Neural cell (in vitro differentiated cells): ENCODE measurements around the gene ALDH1A3. TPM values are rescaled to one million over a fixed set of nuclear protein-coding genes. Genes with fewer than 3 reads are reported as not detected.

Experiments
- H2AFZ ChIP-seq: fragments of 200-600, 300-800 bp; sonication (generic), shearing (Covaris generic); 2 replicates; pipeline ENCODE4 v1.6.0; 2014; ENCODE audit warnings: low read depth, mild to moderate bottlenecking, antibody characterized with exemption, low read length, moderate library complexity
- H3F3A ChIP-seq: fragments of 200-600 bp; shearing (Covaris generic); 2 replicates; pipeline ENCODE4 v1.6.1; 2016; ENCODE audit warnings: mild to moderate bottlenecking, moderate library complexity, mixed read lengths, antibody characterized with exemption, low read length; ENCODE audit not compliant: insufficient read depth, poor library complexity, severe bottlenecking
- H3K27ac ChIP-seq: fragments of 200-600, 300-800 bp; sonication (generic), shearing (Covaris generic); 2 replicates; pipeline ENCODE4 v1.5.1; 2014; ENCODE audit warnings: mild to moderate bottlenecking, low read length, moderate library complexity
- H3K27me3 ChIP-seq: fragments of 300-800, 200-600 bp; sonication (generic), shearing (Covaris generic); 2 replicates; pipeline ENCODE4 v1.6.0; 2014; ENCODE audit warnings: mild to moderate bottlenecking, low read depth, low read length, moderate library complexity; ENCODE audit not compliant: insufficient read depth
- H3K36me3 ChIP-seq: fragments of 300-800, 200-600 bp; sonication (generic), shearing (Covaris generic); 2 replicates; pipeline ENCODE4 v1.5.1; 2014; ENCODE audit warnings: mild to moderate bottlenecking, antibody characterized with exemption, low read length, moderate library complexity; ENCODE audit not compliant: insufficient read depth
- H3K4me2 ChIP-seq: fragments of 300-800, 200-600 bp; sonication (generic), shearing (Covaris generic); 2 replicates; pipeline ENCODE4 v1.6.0; 2014; ENCODE audit warnings: mild to moderate bottlenecking, low read length
- H3K4me3 ChIP-seq: fragments of 300-800, 200-600 bp; sonication (generic), shearing (Covaris generic); 2 replicates; pipeline ENCODE4 v1.5.1; 2014; ENCODE audit warnings: mild to moderate bottlenecking, low read length, moderate library complexity
- H3K79me2 ChIP-seq: fragments of 200-600 bp; shearing (Covaris generic); replicated peaks from 2 replicates; pipeline ENCODE4 v1.6.0; 2014; ENCODE audit warnings: mild to moderate bottlenecking, low read length, moderate library complexity; ENCODE audit not compliant: insufficient read depth
- H3K9ac ChIP-seq: fragments of 300-800, 200-600 bp; sonication (generic), shearing (Covaris generic); 2 replicates; pipeline ENCODE4 v1.6.1; 2016; ENCODE audit warnings: mild to moderate bottlenecking, low read length, mixed read lengths
- H3K9me2 ChIP-seq: fragments of 200-600 bp; shearing (Covaris generic); 2 replicates; pipeline ENCODE4 v1.6.1; 2016; ENCODE audit warnings: mild to moderate bottlenecking, low read length, mixed read lengths; ENCODE audit not compliant: insufficient read depth
- H3K9me3 ChIP-seq: fragments of 200-600, 300-800 bp; sonication (generic), shearing (Covaris generic); 2 replicates; pipeline ENCODE4 v1.6.1; 2016; ENCODE audit warnings: mild to moderate bottlenecking, mixed run types, low read length, moderate library complexity, mixed read lengths
- H4K20me1 ChIP-seq: fragments of 200-600 bp; shearing (Covaris generic); 2 replicates; pipeline ENCODE4 v1.6.1; 2016; ENCODE audit warnings: mild to moderate bottlenecking, mixed run types; ENCODE audit not compliant: insufficient read depth
- EP300 ChIP-seq: fragments of 450-650 bp; conservative IDR thresholded peaks from 2 replicates; pipeline ENCODE4 v1.6.1; 2014; ENCODE audit warnings: antibody characterized with exemption, mild to moderate bottlenecking, moderate library complexity; ENCODE audit not compliant: poor library complexity, severe bottlenecking
- EZH2 ChIP-seq: fragments of 200-600, 300-800 bp; shearing (Covaris generic), sonication (generic); IDR thresholded peaks from 2 replicates; pipeline ENCODE4 v1.6.1; 2014; ENCODE audit warnings: antibody characterized with exemption, low read length, borderline replicate concordance, mild to moderate bottlenecking; ENCODE audit not compliant: insufficient read depth, poor library complexity, severe bottlenecking
- MXI1 ChIP-seq: fragments of 450-650 bp; conservative IDR thresholded peaks from 2 replicates; pipeline ENCODE4 v1.6.1; 2014; ENCODE audit warnings: antibody characterized with exemption, mild to moderate bottlenecking; ENCODE audit not compliant: poor library complexity, severe bottlenecking
- POLR2AphosphoS5 ChIP-seq: IDR thresholded peaks from 2 replicates; pipeline ENCODE4 v1.6.1; 2012
- RAD21 ChIP-seq: fragments of 450-650 bp; conservative IDR thresholded peaks from 2 replicates; pipeline ENCODE4 v1.6.1; 2014; ENCODE audit warnings: antibody characterized with exemption, mild to moderate bottlenecking, moderate library complexity
- SMC3 ChIP-seq: fragments of 450-650 bp; conservative IDR thresholded peaks from 2 replicates; pipeline ENCODE4 v1.6.1; 2014; ENCODE audit warnings: antibody characterized with exemption, mild to moderate bottlenecking, moderate library complexity; ENCODE audit not compliant: poor library complexity
- TAF1 ChIP-seq: IDR thresholded peaks from 2 replicates; pipeline ENCODE4 v1.6.1; 2012; ENCODE audit warnings: low read depth
- polyA plus RNA-seq: library from polyadenylated mRNA; depleted of rRNA; stranded (reverse); fragments of >200 nt; gene quantifications from 2 replicates; pipeline ENCODE4 v1.2.3, GENCODE V29; 2014
- TF ChIP-seq, protein P1 (sequence below): IDR thresholded peaks from 2 replicates; pipeline ENCODE4 v1.6.1; 2012; ENCODE audit warnings: borderline replicate concordance
- TF ChIP-seq, protein P2 (sequence below): fragments of 450-650 bp; IDR thresholded peaks from 2 replicates; pipeline ENCODE4 v1.5.1; 2014; ENCODE audit warnings: antibody characterized with exemption, mild to moderate bottlenecking, moderate library complexity; ENCODE audit not compliant: poor library complexity, severe bottlenecking

The ALDH1A3 gene
- polyA plus RNA-seq, 1 donor from 2014 or later, result 0.06 TPM

DNA sequence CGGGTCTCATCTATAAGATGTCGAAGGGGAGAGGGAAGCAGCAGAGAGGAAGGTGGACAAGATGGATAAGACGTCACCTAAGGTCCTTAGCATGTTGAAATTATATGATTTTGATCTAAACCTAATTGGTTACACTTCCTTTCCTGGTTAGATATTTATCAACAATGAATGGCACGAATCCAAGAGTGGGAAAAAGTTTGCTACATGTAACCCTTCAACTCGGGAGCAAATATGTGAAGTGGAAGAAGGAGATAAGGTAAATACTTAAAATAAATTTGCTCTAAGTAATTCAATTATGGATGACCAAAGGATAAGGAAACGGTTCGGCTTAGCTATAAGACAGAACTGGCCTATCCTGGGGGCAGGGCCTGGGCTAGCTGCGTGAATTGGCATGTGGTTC lies 5.5 kb downstream of the ALDH1A3 start:
- Histone ChIP-seq H3K9me2 (no peaks in the 10 kb centered on the region), H2AFZ (no peak overlapping the region), H4K20me1 (no peaks in the 10 kb centered on the region), H3K27ac (no peak overlapping the region), H3K4me2 (no peak overlapping the region), H3K36me3 (no peaks in the 10 kb centered on the region), H3K79me2 (no peaks in the 10 kb centered on the region), H3K9me3 (no peaks in the 10 kb centered on the region), H3K4me3 (no peak overlapping the region), H3K27me3 (peaks cover 43% of the 10 kb centered on the region), H3F3A (no peaks in the 10 kb centered on the region), H3K9ac (no peak overlapping the region)
- TF ChIP-seq, protein P1, sequence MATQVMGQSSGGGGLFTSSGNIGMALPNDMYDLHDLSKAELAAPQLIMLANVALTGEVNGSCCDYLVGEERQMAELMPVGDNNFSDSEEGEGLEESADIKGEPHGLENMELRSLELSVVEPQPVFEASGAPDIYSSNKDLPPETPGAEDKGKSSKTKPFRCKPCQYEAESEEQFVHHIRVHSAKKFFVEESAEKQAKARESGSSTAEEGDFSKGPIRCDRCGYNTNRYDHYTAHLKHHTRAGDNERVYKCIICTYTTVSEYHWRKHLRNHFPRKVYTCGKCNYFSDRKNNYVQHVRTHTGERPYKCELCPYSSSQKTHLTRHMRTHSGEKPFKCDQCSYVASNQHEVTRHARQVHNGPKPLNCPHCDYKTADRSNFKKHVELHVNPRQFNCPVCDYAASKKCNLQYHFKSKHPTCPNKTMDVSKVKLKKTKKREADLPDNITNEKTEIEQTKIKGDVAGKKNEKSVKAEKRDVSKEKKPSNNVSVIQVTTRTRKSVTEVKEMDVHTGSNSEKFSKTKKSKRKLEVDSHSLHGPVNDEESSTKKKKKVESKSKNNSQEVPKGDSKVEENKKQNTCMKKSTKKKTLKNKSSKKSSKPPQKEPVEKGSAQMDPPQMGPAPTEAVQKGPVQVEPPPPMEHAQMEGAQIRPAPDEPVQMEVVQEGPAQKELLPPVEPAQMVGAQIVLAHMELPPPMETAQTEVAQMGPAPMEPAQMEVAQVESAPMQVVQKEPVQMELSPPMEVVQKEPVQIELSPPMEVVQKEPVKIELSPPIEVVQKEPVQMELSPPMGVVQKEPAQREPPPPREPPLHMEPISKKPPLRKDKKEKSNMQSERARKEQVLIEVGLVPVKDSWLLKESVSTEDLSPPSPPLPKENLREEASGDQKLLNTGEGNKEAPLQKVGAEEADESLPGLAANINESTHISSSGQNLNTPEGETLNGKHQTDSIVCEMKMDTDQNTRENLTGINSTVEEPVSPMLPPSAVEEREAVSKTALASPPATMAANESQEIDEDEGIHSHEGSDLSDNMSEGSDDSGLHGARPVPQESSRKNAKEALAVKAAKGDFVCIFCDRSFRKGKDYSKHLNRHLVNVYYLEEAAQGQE, result no peak
- TF ChIP-seq RAD21 (no peak), MXI1 (no peak), EZH2 (no peak), EP300 (no peak)

DNA sequence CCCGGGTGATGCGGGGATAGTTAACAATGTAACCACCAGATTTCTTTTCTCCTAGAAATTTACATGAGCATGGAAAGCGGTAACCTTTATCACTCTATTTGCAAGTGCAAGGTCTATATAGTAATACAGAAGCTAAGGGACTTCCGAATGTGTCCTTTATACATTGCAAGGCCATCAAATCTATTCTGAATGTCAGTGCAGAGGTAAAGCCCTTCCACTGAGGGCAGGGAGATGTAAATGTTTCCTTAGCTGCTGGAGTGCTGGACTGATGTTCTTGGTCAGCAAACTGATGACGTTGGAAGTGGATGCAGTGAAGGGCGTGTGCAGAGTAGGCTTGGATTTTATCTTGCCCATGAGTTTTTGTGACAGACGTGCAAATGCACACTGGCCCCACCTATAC lies 6.2 kb downstream of the ALDH1A3 start:
- H3K9ac ChIP-seq, result no peak overlapping the region
- no peak overlapping the region for H3K4me3 ChIP-seq
- no peaks in the 10 kb centered on the region for H3K79me2 ChIP-seq
- peaks cover 36% of the 10 kb centered on the region for H3K27me3 ChIP-seq
- TF ChIP-seq MXI1 (no peak), SMC3 (no peak), EP300 (no peak), RAD21 (no peak), TAF1 (no peak), POLR2AphosphoS5 (no peak), EZH2 (no peak)
- TF ChIP-seq, protein P2, sequence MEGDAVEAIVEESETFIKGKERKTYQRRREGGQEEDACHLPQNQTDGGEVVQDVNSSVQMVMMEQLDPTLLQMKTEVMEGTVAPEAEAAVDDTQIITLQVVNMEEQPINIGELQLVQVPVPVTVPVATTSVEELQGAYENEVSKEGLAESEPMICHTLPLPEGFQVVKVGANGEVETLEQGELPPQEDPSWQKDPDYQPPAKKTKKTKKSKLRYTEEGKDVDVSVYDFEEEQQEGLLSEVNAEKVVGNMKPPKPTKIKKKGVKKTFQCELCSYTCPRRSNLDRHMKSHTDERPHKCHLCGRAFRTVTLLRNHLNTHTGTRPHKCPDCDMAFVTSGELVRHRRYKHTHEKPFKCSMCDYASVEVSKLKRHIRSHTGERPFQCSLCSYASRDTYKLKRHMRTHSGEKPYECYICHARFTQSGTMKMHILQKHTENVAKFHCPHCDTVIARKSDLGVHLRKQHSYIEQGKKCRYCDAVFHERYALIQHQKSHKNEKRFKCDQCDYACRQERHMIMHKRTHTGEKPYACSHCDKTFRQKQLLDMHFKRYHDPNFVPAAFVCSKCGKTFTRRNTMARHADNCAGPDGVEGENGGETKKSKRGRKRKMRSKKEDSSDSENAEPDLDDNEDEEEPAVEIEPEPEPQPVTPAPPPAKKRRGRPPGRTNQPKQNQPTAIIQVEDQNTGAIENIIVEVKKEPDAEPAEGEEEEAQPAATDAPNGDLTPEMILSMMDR, result no peak
- TF ChIP-seq, protein P1, result no peak
- no peak overlapping the region for H2AFZ ChIP-seq
- no peak overlapping the region for H3K27ac ChIP-seq
- H3K9me3 ChIP-seq, result no peaks in the 10 kb centered on the region
- no peaks in the 10 kb centered on the region for H3F3A ChIP-seq
- no peak overlapping the region for H3K4me2 ChIP-seq
- no peaks in the 10 kb centered on the region for H4K20me1 ChIP-seq
- no peaks in the 10 kb centered on the region for H3K36me3 ChIP-seq
- no peaks in the 10 kb centered on the region for H3K9me2 ChIP-seq
